ENCODE results near the gene RGR.

GRCh38 chr10:84290235-84290634 is 45.4 kb downstream of the RGR start:
- TF ChIP-seq CTCF (IDR thresholded peaks at IDR 0.05), result no peak
- TF ChIP-seq POLR2A (IDR thresholded peaks at IDR 0.05), result no peak
